ENCODE results near the gene SNAP47.

SNAP47 gene

GRCh38 chr1:227776331-227776771 is 41.1 kb downstream of the SNAP47 start:
- no peak for TF ChIP-seq CTCF (IDR thresholded peaks at IDR 0.05; ENCODE audit: extremely low read depth, missing control alignments)
- DNase-seq (ENCODE audit: low spot score), result no peak

DNA sequence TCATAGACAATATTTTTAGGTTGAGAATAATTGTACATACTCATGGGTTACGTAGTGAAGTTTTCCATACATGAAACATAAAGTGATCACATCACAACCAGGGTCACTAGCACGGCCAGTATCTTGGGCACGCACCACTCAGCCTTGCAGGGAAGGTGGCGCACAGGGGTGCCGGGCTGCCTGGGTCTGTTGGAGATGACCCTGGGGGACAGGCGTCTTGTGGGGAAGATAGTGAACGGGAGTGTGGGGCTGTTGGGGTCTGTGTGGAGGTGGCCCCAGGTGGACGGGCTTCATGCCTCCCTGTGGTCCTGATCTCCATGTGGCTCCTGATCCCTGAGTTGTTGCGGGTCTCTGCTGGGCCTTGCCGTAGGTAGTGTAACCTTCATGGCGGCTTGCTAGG is 41.9 kb downstream of the SNAP47 start:
- no peak for TF ChIP-seq CTCF (IDR thresholded peaks at IDR 0.05; ENCODE audit: extremely low read depth, missing control alignments)
- DNase-seq (ENCODE audit: low spot score), result no peak

- no peak for TF ChIP-seq CTCF (IDR thresholded peaks at IDR 0.05; ENCODE audit: extremely low read depth, missing control alignments)
- DNase-seq (ENCODE audit: low spot score), result no peak
Measured at GRCh38 chr1:227777646-227778045, 42.4 kb downstream of the SNAP47 start.

- DNase-seq (ENCODE audit: low spot score), result no peak
- no peak for TF ChIP-seq CTCF (IDR thresholded peaks at IDR 0.05; ENCODE audit: extremely low read depth, missing control alignments)
Measured at GRCh38 chr1:227778401-227778947, 43.2 kb downstream of the SNAP47 start.

DNA sequence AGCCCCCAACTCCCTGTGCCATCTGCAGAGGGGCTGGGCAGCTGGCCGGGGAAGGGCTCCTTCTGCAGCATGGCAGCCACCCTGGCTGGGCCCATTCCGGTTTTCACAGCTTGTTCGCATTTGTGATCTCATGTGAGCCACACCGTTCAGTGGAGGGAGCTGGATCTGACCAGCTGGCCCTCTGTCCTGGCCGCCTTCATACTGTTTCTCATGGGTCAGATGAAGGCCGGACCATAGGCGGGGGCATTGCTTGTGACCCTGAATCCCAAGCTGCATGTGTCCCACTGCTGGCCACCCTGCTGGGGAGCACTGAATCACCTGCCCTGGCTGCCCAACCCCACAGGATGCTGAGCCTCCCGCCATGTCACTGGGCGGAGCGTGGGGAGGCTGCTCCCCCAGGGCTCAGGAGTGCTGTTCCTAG is 43.8 kb downstream of the SNAP47 start:
- no peak for TF ChIP-seq CTCF (IDR thresholded peaks at IDR 0.05; ENCODE audit: extremely low read depth, missing control alignments)
- DNase-seq (ENCODE audit: low spot score), result no peak

GRCh38 chr1:227779685-227780084 is 44.5 kb downstream of the SNAP47 start:
- no peak for DNase-seq (ENCODE audit: low spot score)

More at GRCh38 chr1:227779685-227780084, 44.5 kb downstream of the SNAP47 start:
- TF ChIP-seq CTCF (IDR thresholded peaks at IDR 0.05; ENCODE audit: extremely low read depth, missing control alignments), result no peak
